Sigmoid colon (tissue), 7 donors: Measurements from ENCODE around the gene GTF2H3. TPM values are rescaled to one million over a fixed set of nuclear protein-coding genes. Genes with fewer than 3 reads are reported as not detected.

Experiments used
- DNase-seq: peaks from one replicate; pipeline ENCODE4 v3.0.0-alpha.2; 2019
- H3K27ac ChIP-seq, 4 donors: fragments of 200-600 bp; sonication (generic); one replicate each; pipeline ENCODE4 v1.5.1; 2016 to 2019; ENCODE audit warnings: mild to moderate bottlenecking in 1 of 4
- H3K27me3 ChIP-seq, 3 donors: fragments of 200-600 bp; sonication (generic); one replicate each; pipeline ENCODE4 v1.5.1; 2019; ENCODE audit warnings: mild to moderate bottlenecking in 1 of 3
- H3K36me3 ChIP-seq, 4 donors: fragments of 200-600 bp; sonication (generic); one replicate each; pipeline ENCODE4 v1.5.1; 2016 to 2019
- H3K4me1 ChIP-seq, 4 donors: fragments of 200-600 bp; sonication (generic); one replicate each; pipeline ENCODE4 v1.5.1; 2017 to 2019
- H3K4me3 ChIP-seq, 4 donors: fragments of 200-600 bp; sonication (generic); one replicate each; pipeline ENCODE4 v1.5.1; 2017 to 2019; ENCODE audit warnings: mild to moderate bottlenecking in 2 of 4, moderate library complexity in 1 of 4
- H3K9me3 ChIP-seq, 4 donors: fragments of 200-600 bp in 3 of 4; sonication (generic) in 3 of 4; one replicate each; pipeline versions ENCODE4 v1.5.1 to v1.6.1; 2013 to 2019
- EP300 ChIP-seq, 4 donors: sonication (generic); formaldehyde crosslinking; IDR thresholded peaks; one replicate each; pipeline ENCODE4 v1.6.1; 2017; ENCODE audit warnings: antibody characterized with exemption in 4 of 4
- POLR2A ChIP-seq, 2 donors: fragments of 450-650 bp; IDR thresholded peaks; one replicate each; pipeline ENCODE4 v1.6.1; 2016; ENCODE audit warnings: antibody characterized with exemption in 2 of 2, mild to moderate bottlenecking in 2 of 2, moderate library complexity in 2 of 2
- POLR2AphosphoS5 ChIP-seq, 4 donors: sonication (generic); formaldehyde crosslinking; IDR thresholded peaks; one replicate each; pipeline ENCODE4 v1.6.1; 2017; ENCODE audit warnings: antibody characterized with exemption in 4 of 4
- WGBS, 2 donors: extraction: QIAGEN DNeasy Blood & Tissue Kit; methylation state at CpG; one replicate each; pipeline ENCODE4 v1.1.7; 2013; 5-methylcytosine and 5-hydroxymethylcytosine counted together
- intact Hi-C: fragments of 100-400 bp; cut with DNase I; formaldehyde crosslinking; loops from one replicate; pipeline ENCODE4 v1.15.1; 2023
- polyA plus RNA-seq, 3 donors: library from polyadenylated mRNA; stranded (reverse); fragments of 200-250 nt; gene quantifications; one replicate each; pipeline ENCODE4 v1.2.3, GENCODE V29; 2013
- total RNA-seq, 4 donors: library from RNA; depleted of rRNA; stranded (reverse); fragments of >200 nt; gene quantifications; one replicate each; pipeline ENCODE4 v1.1.0, GENCODE V29; 2016
- TF ChIP-seq, protein P1 (sequence below), 4 experiments: fragments of 450-650 bp in 3 of 4; fragments of 200-600 bp in 1 of 4; IDR thresholded peaks; one replicate each; pipeline ENCODE4 v1.5.1; 2016 to 2019; ENCODE audit warnings: antibody characterized with exemption in 4 of 4, mild to moderate bottlenecking in 3 of 4, moderate library complexity in 2 of 4
- donor health status: healthy with polysubstance abuse.
- donor health status: Bipolar disorder and iron deficiency.
- donor health status: healthy.

GTF2H3 gene
- total and polyA plus RNA-seq, 7 donors = 9.2 to 20.8 (median 16.4) TPM

DNA sequence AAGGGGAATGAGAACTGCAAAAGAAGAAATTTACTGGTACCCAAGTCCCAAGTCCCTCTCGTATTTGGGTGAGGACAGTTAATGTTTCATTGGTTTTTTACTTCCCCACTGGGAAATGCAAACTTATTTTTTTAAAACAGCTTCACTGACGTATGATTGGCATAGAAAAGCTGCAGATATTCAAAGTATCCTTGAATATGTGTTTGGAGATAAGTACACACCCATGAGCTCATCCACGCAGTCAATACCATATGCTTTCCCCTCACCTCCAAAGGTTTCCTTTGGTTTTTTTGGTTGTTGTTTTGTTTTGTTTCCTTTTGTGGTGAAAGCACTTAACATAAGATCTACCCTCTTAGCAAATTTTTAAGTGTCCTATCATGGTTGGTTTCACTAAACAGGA, 50.3 kb downstream of the GTF2H3 start:
- Histone ChIP-seq H3K36me3 (peaks cover 0 to 84% (median 3%) of the 10 kb centered on the region in 4 donors), H3K4me1 (peaks cover 0 to 2% (median 0%) of the 10 kb centered on the region in 4 donors), H3K4me3 (no peak overlapping the region), H3K27me3 (no peaks in the 10 kb centered on the region), H3K27ac (no peak overlapping the region), H3K9me3 (no peaks in the 10 kb centered on the region)
- intact Hi-C loops = no loop called here
- no peak for TF ChIP-seq EP300 (IDR thresholded peaks at IDR 0.05)
- TF ChIP-seq, protein P1, sequence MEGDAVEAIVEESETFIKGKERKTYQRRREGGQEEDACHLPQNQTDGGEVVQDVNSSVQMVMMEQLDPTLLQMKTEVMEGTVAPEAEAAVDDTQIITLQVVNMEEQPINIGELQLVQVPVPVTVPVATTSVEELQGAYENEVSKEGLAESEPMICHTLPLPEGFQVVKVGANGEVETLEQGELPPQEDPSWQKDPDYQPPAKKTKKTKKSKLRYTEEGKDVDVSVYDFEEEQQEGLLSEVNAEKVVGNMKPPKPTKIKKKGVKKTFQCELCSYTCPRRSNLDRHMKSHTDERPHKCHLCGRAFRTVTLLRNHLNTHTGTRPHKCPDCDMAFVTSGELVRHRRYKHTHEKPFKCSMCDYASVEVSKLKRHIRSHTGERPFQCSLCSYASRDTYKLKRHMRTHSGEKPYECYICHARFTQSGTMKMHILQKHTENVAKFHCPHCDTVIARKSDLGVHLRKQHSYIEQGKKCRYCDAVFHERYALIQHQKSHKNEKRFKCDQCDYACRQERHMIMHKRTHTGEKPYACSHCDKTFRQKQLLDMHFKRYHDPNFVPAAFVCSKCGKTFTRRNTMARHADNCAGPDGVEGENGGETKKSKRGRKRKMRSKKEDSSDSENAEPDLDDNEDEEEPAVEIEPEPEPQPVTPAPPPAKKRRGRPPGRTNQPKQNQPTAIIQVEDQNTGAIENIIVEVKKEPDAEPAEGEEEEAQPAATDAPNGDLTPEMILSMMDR (IDR thresholded peaks at IDR 0.05) = no peak
- DNase-seq = no peak
- 79 to 92% methylated on average over 3 of the region's 3 CpGs for WGBS, 2 donors

DNA sequence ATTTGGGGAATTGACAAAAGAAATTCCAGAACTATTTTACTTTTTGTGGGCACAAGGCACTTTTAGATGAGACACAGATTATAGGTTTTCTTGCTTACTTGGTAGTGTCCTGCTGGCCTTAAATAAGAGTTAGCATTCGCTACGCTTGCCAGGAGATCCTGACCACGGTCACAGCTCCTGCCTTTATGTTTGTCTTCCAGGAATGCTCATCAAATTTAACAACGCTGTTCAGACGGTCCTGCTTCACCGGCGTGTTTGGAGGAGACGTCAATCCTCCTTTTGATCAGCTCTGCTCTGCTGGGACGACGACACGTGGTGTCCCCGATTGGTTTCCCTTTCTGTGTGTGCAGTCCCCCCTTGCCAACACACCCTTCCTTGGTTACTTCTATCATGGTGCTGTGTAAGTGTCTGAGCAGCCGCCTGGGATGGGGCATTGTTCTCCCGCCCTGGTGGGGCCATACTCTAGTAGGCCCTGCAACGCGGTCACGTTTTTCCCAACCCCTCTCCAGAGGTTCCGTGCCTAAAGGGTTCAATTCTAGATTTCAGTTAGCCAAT, 53.1 kb downstream of the GTF2H3 start:
- intact Hi-C loops = no loop called here
- TF ChIP-seq EP300 (IDR thresholded peaks at IDR 0.05) = no peak
- TF ChIP-seq POLR2AphosphoS5 (IDR thresholded peaks at IDR 0.05) = no peak
- no peak for TF ChIP-seq POLR2A (IDR thresholded peaks at IDR 0.05)
- TF ChIP-seq, protein P1 (IDR thresholded peaks at IDR 0.05) = no peak
- Histone ChIP-seq H3K4me3 (no peak overlapping the region), H3K9me3 (no peaks in the 10 kb centered on the region), H3K27me3 (no peaks in the 10 kb centered on the region), H3K36me3 (peaks cover 0 to 83% (median 10%) of the 10 kb centered on the region in 4 donors), H3K27ac (no peak overlapping the region), H3K4me1 (peaks cover 0 to 2% (median 0%) of the 10 kb centered on the region in 4 donors)
- no peak for DNase-seq
- WGBS, 2 donors = 89 to 95% methylated on average over 18 of the region's 18 CpGs

DNA sequence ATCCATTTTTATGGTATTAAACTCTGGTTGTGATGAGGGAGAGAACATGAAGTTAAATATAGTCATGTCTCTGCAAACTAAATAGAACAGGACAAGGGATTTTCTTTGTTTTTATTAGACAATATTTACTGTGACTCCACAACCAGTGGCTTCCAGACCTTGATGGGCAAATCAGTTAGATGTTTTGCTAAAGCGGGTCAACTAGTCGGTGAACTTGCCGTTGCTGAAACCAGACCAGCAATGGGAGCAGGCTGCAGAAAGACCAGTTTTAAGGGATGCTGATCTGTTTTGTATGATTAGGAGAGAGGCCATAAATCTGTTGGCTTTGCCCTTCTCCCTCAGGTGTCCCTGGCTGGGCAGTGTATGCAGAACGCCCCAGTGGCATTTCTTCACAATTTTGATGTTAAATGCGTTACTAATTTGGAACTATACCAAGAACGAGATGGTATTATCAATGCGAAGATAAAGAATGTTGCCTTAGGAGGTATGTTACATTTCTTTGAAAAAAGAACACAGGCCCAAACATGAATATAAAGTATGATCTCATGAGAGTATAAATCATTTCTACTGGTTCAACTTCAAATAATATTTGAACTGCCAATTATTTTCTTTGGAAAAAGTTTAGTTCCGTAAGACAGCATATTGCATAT, 56.7 kb downstream of the GTF2H3 start:
- no peaks in the 10 kb centered on the region for H3K27me3 ChIP-seq
- 96 to 97% methylated on average over 8 of the region's 8 CpGs for WGBS, 2 donors
- H3K4me3 ChIP-seq = no peak overlapping the region
- H3K4me1 ChIP-seq = peaks cover 0 to 2% (median 0%) of the 10 kb centered on the region in 4 donors
- DNase-seq = no peak
- H3K27ac ChIP-seq = no peak overlapping the region
- no peak for TF ChIP-seq POLR2AphosphoS5 (IDR thresholded peaks at IDR 0.05)
- no peak for TF ChIP-seq EP300 (IDR thresholded peaks at IDR 0.05)
- TF ChIP-seq POLR2A (IDR thresholded peaks at IDR 0.05) = no peak
- TF ChIP-seq, protein P1 (IDR thresholded peaks at IDR 0.05) = no peak
- H3K9me3 ChIP-seq = no peaks in the 10 kb centered on the region
- intact Hi-C loops = no loop called here
- peaks cover 0 to 83% (median 10%) of the 10 kb centered on the region in 4 donors for H3K36me3 ChIP-seq

DNA sequence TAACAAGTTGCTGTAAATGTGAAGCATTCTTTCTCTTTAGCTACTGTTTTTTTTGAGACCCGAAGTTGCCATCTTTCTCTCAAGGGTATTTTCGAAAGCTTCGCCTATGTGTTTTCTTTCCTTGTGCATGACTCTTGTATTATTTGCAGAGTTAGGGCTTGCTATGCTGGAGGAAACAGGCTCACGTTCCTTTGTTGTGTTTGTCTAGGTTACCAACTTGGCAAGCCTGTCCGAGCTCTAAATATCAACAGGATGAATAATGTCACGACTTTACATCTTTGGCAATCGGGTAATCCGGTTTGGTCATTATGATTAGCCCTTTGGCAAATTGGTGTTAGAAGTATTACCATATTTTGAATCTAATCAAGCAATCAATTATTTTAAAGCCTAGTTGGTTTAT, 62.6 kb downstream of the GTF2H3 start:
- no peaks in the 10 kb centered on the region for H3K9me3 ChIP-seq
- H3K27me3 ChIP-seq = no peaks in the 10 kb centered on the region

More for the DNA sequence above, 62.6 kb downstream of the GTF2H3 start:
- intact Hi-C loops = no loop called here
- TF ChIP-seq POLR2A (IDR thresholded peaks at IDR 0.05) (no peak), EP300 (IDR thresholded peaks at IDR 0.05) (no peak), POLR2AphosphoS5 (IDR thresholded peaks at IDR 0.05) (no peak)
- TF ChIP-seq, protein P1 (IDR thresholded peaks at IDR 0.05) = no peak
- no peak overlapping the region for H3K4me3 ChIP-seq
- no peak for DNase-seq
- no peaks in the 10 kb centered on the region for H3K4me1 ChIP-seq
- WGBS, 2 donors = 32 to 75% methylated on average over 8 of the region's 8 CpGs
- peaks cover 9 to 92% (median 19%) of the 10 kb centered on the region in 4 donors for H3K36me3 ChIP-seq
- H3K27ac ChIP-seq = no peak overlapping the region
